Panc1 (cell line): ENCODE data around the gene CD226. TPM values are rescaled to one million over a fixed set of nuclear protein-coding genes. Genes with fewer than 3 reads are reported as not detected.

Experiments
- ATAC-seq: fragments of 200-7000 bp; cut with Tn5 transposase; 2 replicates; pipeline ENCODE4 v1.9.1; 2020; ENCODE audit warnings: mild to moderate bottlenecking, moderate library complexity
- BruUV-seq: library from RNA; stranded (reverse); fragments of 400-500 nt; replicated peaks from 2 replicates; lab custom pipeline; 2021; lab: Mats Ljungman, UMichigan
- CTCF ChIA-PET: fragments of 300-600 bp; sonication (Branson Sonifier 250); formaldehyde crosslinking; loops from one replicate; lab custom pipeline; 2022; ENCODE audit warnings: antibody characterized with exemption; lab: Charles Lee
- POLR2A ChIA-PET: fragments of 300-600 bp; sonication (Branson Sonifier 250); formaldehyde crosslinking; loops from one replicate; lab custom pipeline; 2022; ENCODE audit warnings: antibody characterized with exemption; lab: Charles Lee
- DNase-seq: peaks from one replicate; pipeline ENCODE4 v3.0.0-alpha.2; 2010; ENCODE audit warnings: low read depth, low spot score
- H3K27ac ChIP-seq: 2 replicates; pipeline ENCODE4 v1.5.1; 2011; ENCODE audit warnings: mild to moderate bottlenecking, low read length, inconsistent platforms
- H3K27me3 ChIP-seq: fragments of 200-500 bp; sonication (Bioruptor generic); 2 replicates; pipeline ENCODE4 v1.6.0; 2014; ENCODE audit warnings: low read length, inconsistent platforms; ENCODE audit not compliant: control insufficient read depth, insufficient read depth
- H3K36me3 ChIP-seq: fragments of 200-500 bp; sonication (Bioruptor generic); 2 replicates; pipeline ENCODE4 v1.5.1; 2014; ENCODE audit warnings: inconsistent platforms, mild to moderate bottlenecking, low read length, moderate library complexity; ENCODE audit not compliant: control insufficient read depth, insufficient read depth
- H3K4me1 ChIP-seq: 2 replicates; pipeline ENCODE4 v1.5.1; 2011; ENCODE audit warnings: inconsistent platforms, mild to moderate bottlenecking, low read length, moderate library complexity; ENCODE audit not compliant: control insufficient read depth, insufficient read depth
- H3K4me3 ChIP-seq, 2 experiments: 2 replicates each; pipeline ENCODE4 v1.5.1; 2011 to 2012; ENCODE audit warnings: low read depth in 2 of 2, low read length in 2 of 2, mild to moderate bottlenecking in 2 of 2, inconsistent platforms in 1 of 2, moderate library complexity in 1 of 2
- H3K9me3 ChIP-seq: fragments of 200-500 bp; sonication (Bioruptor generic); 2 replicates; pipeline ENCODE4 v1.5.1; 2014; ENCODE audit warnings: low read depth, mild to moderate bottlenecking, inconsistent platforms, low read length, moderate library complexity; ENCODE audit not compliant: control insufficient read depth, insufficient read depth
- CTCF ChIP-seq: fragments of 450-650 bp; IDR thresholded peaks from 2 replicates; pipeline ENCODE4 v1.5.1; 2017; ENCODE audit warnings: mild to moderate bottlenecking
- POLR2AphosphoS5 ChIP-seq: IDR thresholded peaks from 2 replicates; pipeline ENCODE4 v1.6.1; 2012; ENCODE audit warnings: mild to moderate bottlenecking, low read depth, low read length, moderate library complexity
- REST ChIP-seq, 2 experiments: IDR thresholded peaks; 2 replicates each; pipeline ENCODE4 v1.6.1; 2011 to 2012; ENCODE audit warnings: low read depth in 2 of 2, control low read depth in 1 of 2, low read length in 1 of 2, mild to moderate bottlenecking in 1 of 2, moderate library complexity in 1 of 2; ENCODE audit not compliant: insufficient read depth in 1 of 2
- SIN3A ChIP-seq: IDR thresholded peaks from 2 replicates; pipeline ENCODE4 v1.6.1; 2012; ENCODE audit warnings: low read depth, mild to moderate bottlenecking, low read length, moderate library complexity, borderline replicate concordance; ENCODE audit not compliant: insufficient read depth
- TCF7L2 ChIP-seq: IDR thresholded peaks from 2 replicates; pipeline ENCODE4 v1.6.1; 2011; ENCODE audit warnings: mild to moderate bottlenecking, low read depth, low read length, inconsistent platforms
- in situ Hi-C: cut with HindIII; loops from 2 replicates; pipeline ENCODE4 v1.10.0; 2016; ENCODE audit warnings: low sequenced_read_pairs, low pct_unique_long_range_greater_than_20kb
- intact Hi-C: fragments of 100-400 bp; cut with micrococcal nuclease; formaldehyde crosslinking; loops from one replicate; pipeline ENCODE4 v1.10.0; 2022; ENCODE audit not compliant: unreplicated experiment
- total RNA-seq: library from RNA; stranded (reverse); gene quantifications from one replicate; pipeline ENCODE4 v1.2.1, GENCODE V29; 2021; ENCODE audit not compliant: unreplicated experiment

Gene CD226
- total RNA-seq, 1 experiment from 2014 or later, result 0.95 TPM

DNA sequence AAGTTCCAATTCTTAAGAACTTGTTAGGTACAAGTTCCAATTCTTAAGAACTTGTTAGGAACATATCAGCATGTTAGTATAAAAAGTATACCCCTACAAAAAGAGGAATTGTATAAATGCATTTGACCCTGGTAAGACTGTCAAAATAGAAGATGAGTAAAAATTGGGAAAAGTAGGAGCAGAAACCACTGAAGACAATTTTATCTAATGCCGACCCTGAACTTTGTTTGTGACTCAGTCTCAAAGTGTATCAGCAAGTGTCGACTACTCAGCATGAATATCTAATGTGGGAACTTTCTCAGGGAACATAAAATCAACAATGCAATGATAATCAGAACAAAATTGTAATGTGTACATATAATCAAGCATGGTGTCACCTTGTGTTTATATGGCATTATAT is 583 bp upstream of the CD226 start:
- Histone ChIP-seq H3K4me1 (no peaks in the 10 kb centered on the region), H3K27me3 (no peaks in the 10 kb centered on the region), H3K36me3 (no peaks in the 10 kb centered on the region), H3K27ac (no peak overlapping the region), H3K4me3 (no peak overlapping the region), H3K9me3 (no peaks in the 10 kb centered on the region)
- in situ Hi-C loops, result no loop called here
- POLR2A ChIA-PET, result no interaction called here
- TF ChIP-seq SIN3A (no peak), POLR2AphosphoS5 (no peak), CTCF (no peak), REST (IDR thresholded peaks at IDR 0.05; ENCODE audit: insufficient read depth in 1 of 2, low read depth in 2 of 2, low read length in 1 of 2) (no peak), TCF7L2 (no peak)
- BruUV-seq, result no TSS peak
- CTCF ChIA-PET, result no interaction called here
- DNase-seq (no peak), ATAC-seq (no peak)
- intact Hi-C loops, result no loop called here

DNA sequence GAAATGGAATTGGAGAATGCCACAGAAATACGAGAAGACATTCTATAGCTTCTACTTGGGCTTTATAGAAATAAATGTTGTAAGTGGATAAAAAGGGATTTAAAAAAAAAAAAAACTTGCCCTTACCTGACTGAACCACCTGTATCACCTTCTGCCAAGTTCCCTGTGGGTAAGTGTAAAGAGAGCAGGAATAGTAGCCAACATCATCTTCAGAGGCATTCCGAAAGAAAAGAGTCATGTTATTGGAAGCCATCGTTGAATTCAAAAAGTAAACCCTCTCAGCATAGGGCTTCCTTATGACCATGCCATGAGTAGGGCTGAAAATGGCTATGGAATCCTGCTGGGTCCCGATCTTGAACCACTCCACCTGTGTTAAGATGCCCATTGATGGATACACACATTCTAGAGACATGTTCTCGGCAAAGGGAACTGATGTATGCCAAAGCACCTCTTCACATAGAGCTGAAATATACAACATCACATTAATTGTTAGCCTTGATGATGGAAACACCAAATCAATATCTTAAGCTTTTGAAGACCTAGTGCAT is 991 bp downstream of the CD226 start:
- POLR2A ChIA-PET, result no interaction called here
- DNase-seq (no peak), ATAC-seq (no peak)
- Histone ChIP-seq H3K4me3 (no peak overlapping the region), H3K9me3 (no peaks in the 10 kb centered on the region), H3K4me1 (no peaks in the 10 kb centered on the region), H3K27ac (no peak overlapping the region), H3K36me3 (no peaks in the 10 kb centered on the region), H3K27me3 (no peaks in the 10 kb centered on the region)
- intact Hi-C loops (no loop called here), in situ Hi-C loops (no loop called here)
- CTCF ChIA-PET, result no interaction called here
- BruUV-seq, result no TSS peak
- TF ChIP-seq TCF7L2 (no peak), SIN3A (no peak), CTCF (no peak), POLR2AphosphoS5 (no peak), REST (IDR thresholded peaks at IDR 0.05; ENCODE audit: insufficient read depth in 1 of 2, low read depth in 2 of 2, low read length in 1 of 2) (no peak)
